H1 (cell line): ENCODE measurements around the gene ZNRF3. TPM values are rescaled to one million over a fixed set of nuclear protein-coding genes. Genes with fewer than 3 reads are reported as not detected.
"Not testable (repeated sequence)": the region's sequence is repeated elsewhere in the genome, so short reads cannot be mapped to it uniquely, and the experiment has no call there.

ENCODE experiments used
- CTCF ChIA-PET: fragments of 300-600 bp; sonication (Branson Sonifier 250); formaldehyde crosslinking; loops from one replicate; lab custom pipeline; 2021; ENCODE audit not compliant: partially characterized antibody; lab: Charles Lee
- POLR2A ChIA-PET: fragments of 300-600 bp; sonication (Branson Sonifier 250); formaldehyde crosslinking; loops from one replicate; lab custom pipeline; 2021; ENCODE audit warnings: inconsistent platforms; ENCODE audit not compliant: partially characterized antibody; lab: Charles Lee
- DNase-seq, 2 experiments: peaks; one replicate each; pipeline versions ENCODE4 v3.0.0 to v3.0.0-alpha.2; 2010 to 2022; ENCODE audit warnings: low spot score in 2 of 2, low read depth in 1 of 2, mixed read lengths in 1 of 2
- FAIRE-seq: peaks from 2 replicates; lab custom pipeline; 2011; peaks lifted over from hg19 to GRCh38; lab: Jason Lieb, UNC
- H2AFZ ChIP-seq: 2 replicates; pipeline ENCODE4 v1.8.1; 2012; ENCODE audit warnings: low read length, inconsistent platforms
- H2AK5ac ChIP-seq: 2 replicates; pipeline ENCODE4 v1.6.1; 2013; ENCODE audit warnings: low read depth, low read length
- H2BK120ac ChIP-seq: replicated peaks from 2 replicates; pipeline ENCODE3; 2013; ENCODE audit warnings: low read depth, low read length, inconsistent platforms
- H2BK12ac ChIP-seq: 2 replicates; pipeline ENCODE4 v1.6.1; 2013; ENCODE audit warnings: low read depth, low read length
- H2BK15ac ChIP-seq: 2 replicates; pipeline ENCODE4 v1.6.1; 2013; ENCODE audit warnings: low read length
- H2BK20ac ChIP-seq: 2 replicates; pipeline ENCODE4 v1.6.1; 2013; ENCODE audit warnings: low read length
- H2BK5ac ChIP-seq: 2 replicates; pipeline ENCODE4 v1.6.1; 2013; ENCODE audit warnings: low read depth, low read length
- H3K14ac ChIP-seq: 2 replicates; pipeline ENCODE4 v1.6.1; 2013; ENCODE audit warnings: inconsistent platforms; ENCODE audit not compliant: insufficient read length
- H3K18ac ChIP-seq: 2 replicates; pipeline ENCODE4 v1.6.1; 2013; ENCODE audit warnings: low read length; ENCODE audit errors: extremely low read depth
- H3K23ac ChIP-seq: 2 replicates; pipeline ENCODE4 v1.6.1; 2013; ENCODE audit warnings: inconsistent platforms; ENCODE audit not compliant: insufficient read length
- H3K23me2 ChIP-seq: 2 replicates; pipeline ENCODE4 v1.6.1; 2013; ENCODE audit warnings: low read depth, low read length
- H3K27ac ChIP-seq: 2 replicates; pipeline ENCODE4 v1.6.1; 2011; ENCODE audit warnings: low read depth, low read length, inconsistent platforms
- H3K27me3 ChIP-seq, 4 experiments: replicated peaks in 1 of 4; 1 replicate in 1 of 4; 2 replicates in 3 of 4; pipeline versions ENCODE4 v1.6.1 to v1.8.1; 2011 to 2013; ENCODE audit warnings: low read length in 3 of 4, mild to moderate bottlenecking in 3 of 4, inconsistent platforms in 2 of 4, mixed read lengths in 2 of 4, moderate library complexity in 1 of 4; ENCODE audit not compliant: control insufficient read depth in 3 of 4, insufficient read depth in 3 of 4; ENCODE audit errors: extremely low read depth in 1 of 4
- H3K36me3 ChIP-seq, 4 experiments: 2 replicates each; pipeline versions ENCODE4 v1.6.1 to v1.8.1; 2011 to 2013; ENCODE audit warnings: mild to moderate bottlenecking in 4 of 4, low read length in 3 of 4, moderate library complexity in 2 of 4, control low read depth in 1 of 4, inconsistent platforms in 1 of 4; ENCODE audit not compliant: insufficient read depth in 4 of 4, control insufficient read depth in 2 of 4
- H3K4ac ChIP-seq: replicated peaks from 2 replicates; pipeline ENCODE3; 2013; ENCODE audit warnings: low read length, low read depth, mixed read lengths, inconsistent platforms; ENCODE audit not compliant: insufficient read length
- H3K4me1 ChIP-seq, 4 experiments: replicated peaks in 1 of 4; 1 replicate in 1 of 4; 2 replicates in 3 of 4; pipeline versions ENCODE4 v1.6.1 to v1.8.1; 2011 to 2013; ENCODE audit warnings: low read length in 3 of 4, inconsistent platforms in 2 of 4, mixed read lengths in 1 of 4; ENCODE audit not compliant: insufficient read depth in 4 of 4, control insufficient read depth in 3 of 4
- H3K4me2 ChIP-seq, 2 experiments: 2 replicates each; pipeline versions ENCODE4 v1.6.1 to v1.8.1; 2011 to 2013; ENCODE audit warnings: low read depth in 2 of 2, low read length in 2 of 2, control low read depth in 1 of 2, inconsistent platforms in 1 of 2, mild to moderate bottlenecking in 1 of 2; ENCODE audit not compliant: insufficient read depth in 1 of 2
- H3K4me3 ChIP-seq, 4 experiments: fragments of 200-600, 300-600 bp in 1 of 4; sonication (generic), shearing (Covaris generic), sonication (Bioruptor Twin) in 1 of 4; 2 replicates each; pipeline versions ENCODE4 v1.5.1 to v1.8.1; 2011 to 2016; ENCODE audit warnings: low read length in 4 of 4, low read depth in 3 of 4, control low read depth in 2 of 4, inconsistent platforms in 2 of 4, mild to moderate bottlenecking in 2 of 4, mixed read lengths in 1 of 4, moderate library complexity in 1 of 4; ENCODE audit not compliant: insufficient read depth in 2 of 4; ENCODE audit errors: extremely low read depth in 1 of 4
- H3K56ac ChIP-seq: replicated peaks from 2 replicates; pipeline ENCODE3; 2013; ENCODE audit warnings: low read depth, mild to moderate bottlenecking, mixed read lengths, low read length, inconsistent platforms; ENCODE audit not compliant: insufficient read length
- H3K79me1 ChIP-seq: 2 replicates; pipeline ENCODE4 v1.6.1; 2013; ENCODE audit warnings: low read depth, low read length, control low read depth
- H3K79me2 ChIP-seq, 2 experiments: 2 replicates each; pipeline versions ENCODE4 v1.6.1 to v1.8.1; 2012 to 2013; ENCODE audit warnings: low read length in 2 of 2, mild to moderate bottlenecking in 2 of 2, inconsistent platforms in 1 of 2; ENCODE audit not compliant: insufficient read depth in 2 of 2, control insufficient read depth in 1 of 2
- H3K9ac ChIP-seq, 4 experiments: replicated peaks in 1 of 4; 1 replicate in 1 of 4; 2 replicates in 3 of 4; pipeline versions ENCODE4 v1.6.1 to v1.8.1; 2011 to 2013; ENCODE audit warnings: low read depth in 3 of 4, low read length in 3 of 4, control low read depth in 2 of 4, mild to moderate bottlenecking in 2 of 4, moderate library complexity in 2 of 4, inconsistent platforms in 1 of 4; ENCODE audit errors: extremely low read depth in 1 of 4
- H3K9me3 ChIP-seq, 2 experiments: 2 replicates each; pipeline versions ENCODE4 v1.6.1 to v1.8.1; 2012 to 2013; ENCODE audit warnings: mild to moderate bottlenecking in 2 of 2, moderate library complexity in 2 of 2, control low read depth in 1 of 2, inconsistent platforms in 1 of 2, low read depth in 1 of 2, low read length in 1 of 2, mixed read lengths in 1 of 2; ENCODE audit not compliant: insufficient read depth in 2 of 2
- H4K20me1 ChIP-seq, 2 experiments: replicated peaks in 1 of 2; 2 replicates each; pipeline versions ENCODE3 to v1.8.1; 2011 to 2013; ENCODE audit warnings: inconsistent platforms in 2 of 2, low read length in 2 of 2, mild to moderate bottlenecking in 1 of 2; ENCODE audit not compliant: insufficient read depth in 2 of 2, control insufficient read depth in 1 of 2
- H4K5ac ChIP-seq: 2 replicates; pipeline ENCODE4 v1.6.1; 2013; ENCODE audit warnings: low read length, low read depth, mixed read lengths, inconsistent platforms; ENCODE audit not compliant: insufficient read length
- H4K8ac ChIP-seq: 2 replicates; pipeline ENCODE4 v1.8.0; 2013; ENCODE audit warnings: mild to moderate bottlenecking, moderate library complexity, low read length, inconsistent platforms; ENCODE audit not compliant: insufficient read depth; ENCODE audit errors: extremely low read depth
- H4K91ac ChIP-seq: replicated peaks from 2 replicates; pipeline ENCODE3; 2013; ENCODE audit warnings: low read length, mixed read lengths, inconsistent platforms; ENCODE audit not compliant: insufficient read length
- WGBS, 2 experiments: shearing (Covaris generic) in 1 of 2; methylation state at CpG; one replicate each; pipeline versions ENCODE4 v1.1.6 to v1.1.7; 2013 to 2015; ENCODE audit warnings: low lambda C conversion rate in 2 of 2, mixed read lengths in 2 of 2, inconsistent platforms in 1 of 2, low coverage in 1 of 2, missing lambda C conversion rate in 1 of 2; ENCODE audit not compliant: insufficient replicate concordance in 2 of 2, insufficient coverage in 1 of 2, insufficient read length in 1 of 2; ENCODE audit errors: extremely low coverage in 1 of 2, missing lambda C conversion rate in 1 of 2; 5-methylcytosine and 5-hydroxymethylcytosine counted together
- polyA plus RNA-seq, 7 experiments: library from polyadenylated mRNA; depleted of rRNA in 3 of 7; stranded (reverse) in 5 of 7; unstranded in 2 of 7; fragments of >200 nt in 5 of 7; fragments of 200-250 nt in 2 of 7; gene quantifications; 1 replicate in 5 of 7; 2 replicates in 1 of 7; 4 replicates in 1 of 7; pipeline versions ENCODE4 v1.2.1 to v1.2.3, GENCODE V29; 2011 to 2013; ENCODE audit warnings: missing spikeins in 2 of 7, mixed read lengths in 2 of 7
- total RNA-seq: library from RNA; stranded (reverse); fragmentation: NEBNext Ultra II Directional; extraction: Animal tissue kit (Norgen Biotek cat#: 25700); gene quantifications from 2 replicates; pipeline ENCODE4 v1.2.1, GENCODE V29; 2021

The ZNRF3 gene
- total and polyA plus RNA-seq, 2 of the 8 experiments (the other 6 are each of a cell fraction or from before 2014, with no cell fraction given) = 14.1 to 21.7 TPM

- H3K4me3 ChIP-seq, H3K23ac ChIP-seq, DNase-seq, H3K9me3 ChIP-seq, H3K9ac ChIP-seq, H2BK15ac ChIP-seq, H3K4me2 ChIP-seq, H3K18ac ChIP-seq, H4K91ac ChIP-seq, H3K79me2 ChIP-seq, H3K27ac ChIP-seq, H2AK5ac ChIP-seq, H3K4me1 ChIP-seq, H3K4ac ChIP-seq, H2BK5ac ChIP-seq, H3K27me3 ChIP-seq, H3K36me3 ChIP-seq, H3K23me2 ChIP-seq, H4K20me1 ChIP-seq, H2BK120ac ChIP-seq, FAIRE-seq, H2BK20ac ChIP-seq, H3K79me1 ChIP-seq, H3K56ac ChIP-seq, H2BK12ac ChIP-seq, H4K8ac ChIP-seq, H4K5ac ChIP-seq, POLR2A ChIA-PET, H2AFZ ChIP-seq, H3K14ac ChIP-seq: not testable (repeated sequence)
- CTCF ChIA-PET = interaction anchor here (0.7 to 2.1 kb wide), 3 partner anchors 13 to 207 kb away, joined by 3 to 10 read pairs (median 3); no protein-coding TSS in a partner anchor
- 82% methylated on average over 8 of the region's 8 CpGs; no CpG with 5 or more reads in 1 of the 2 experiments for WGBS, 2 experiments
Measured at GRCh38 chr22:28868389-28868788, 15.0 kb upstream of the ZNRF3 start.
